GM21528 (cell line): Measurements from ENCODE around the gene ITGB2.
A peak's percentile ranks its signal among the peaks of the same experiment; 100 is the strongest.

Experiments used
- ATAC-seq: cut with Tn5 transposase; IDR thresholded peaks from one replicate; pipeline ENCODE4 v1.9.1; 2021; ENCODE audit warnings: mild to moderate bottlenecking, moderate library complexity; ENCODE audit not compliant: unreplicated experiment, low FRiP score

ITGB2 gene

DNA sequence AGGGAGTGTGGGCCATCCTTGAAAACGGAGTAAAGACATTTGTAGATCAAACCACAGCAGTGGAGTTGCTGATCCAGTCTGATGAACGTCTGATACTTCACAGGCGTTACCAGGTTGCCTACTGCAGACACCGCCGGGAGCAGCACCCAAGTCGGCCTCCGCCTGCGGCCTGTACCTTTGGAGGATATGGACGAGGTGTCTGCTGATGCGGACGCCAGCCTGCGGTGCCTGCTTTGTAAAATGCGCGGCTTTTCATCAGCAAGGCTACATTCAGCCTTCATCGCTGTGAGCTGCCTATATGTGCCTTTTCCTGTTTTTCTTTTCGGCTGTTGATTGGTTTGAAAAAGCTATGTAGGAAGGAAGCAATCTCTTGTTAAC lies 35.1 kb upstream of the ITGB2 start:
- ATAC-seq, result no peak

DNA sequence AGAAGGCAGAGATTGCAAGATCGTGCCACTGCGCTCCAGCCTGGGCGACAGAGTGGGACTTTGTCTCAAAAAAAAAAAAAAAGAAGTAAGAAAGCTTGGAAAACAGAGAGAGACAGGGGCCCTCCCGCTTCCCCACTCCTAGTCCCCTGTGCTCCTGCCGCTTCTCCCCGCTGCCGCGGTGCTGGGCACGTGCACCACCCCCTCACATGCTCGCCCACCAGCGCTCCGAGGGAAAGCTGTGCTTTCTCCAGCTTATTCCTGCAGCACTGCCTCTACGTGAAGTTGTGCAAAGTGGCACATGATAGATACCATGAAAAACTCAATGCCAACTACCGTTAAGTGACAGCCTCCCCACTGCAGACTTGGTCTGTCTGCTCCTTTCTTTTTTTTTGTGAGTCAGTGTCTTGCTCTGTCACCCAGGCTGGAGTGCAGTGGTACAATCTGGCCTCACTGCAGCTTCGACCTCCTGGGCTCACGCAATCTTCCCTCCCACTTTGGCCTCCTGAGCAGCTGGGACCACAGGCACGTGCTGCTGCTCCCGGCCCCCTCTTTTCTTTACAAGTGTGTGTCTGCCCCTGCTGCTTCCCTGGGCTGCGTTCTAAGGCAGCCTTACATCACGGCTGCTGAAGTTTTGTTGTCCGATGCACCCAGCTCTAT lies 34.6 kb upstream of the ITGB2 start:
- ATAC-seq, result no peak

DNA sequence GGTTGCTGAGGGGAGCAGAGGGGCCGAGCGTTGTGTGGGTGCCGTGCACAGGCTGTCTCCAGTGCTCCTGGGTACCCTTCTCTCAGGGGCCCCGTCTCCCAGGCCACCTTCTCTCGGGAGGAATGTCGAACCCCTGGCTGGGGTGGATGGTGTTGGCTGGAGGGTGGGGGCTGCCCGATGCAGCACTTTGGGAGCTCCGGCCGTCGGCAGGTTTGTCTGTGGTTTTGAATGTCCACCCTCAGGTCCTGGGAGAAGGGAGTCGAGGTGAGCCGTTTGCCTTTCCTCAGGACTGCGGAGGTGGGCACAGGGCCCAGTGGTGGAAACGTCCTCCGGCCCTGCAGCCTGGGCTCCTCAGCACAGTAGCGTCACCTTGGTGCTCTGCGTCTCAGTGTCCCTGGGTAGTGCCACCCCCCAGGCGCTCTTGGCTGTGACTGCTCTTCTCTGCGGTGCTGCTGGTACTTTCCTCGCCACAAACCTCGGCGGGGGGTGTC lies 33.6 kb upstream of the ITGB2 start:
- ATAC-seq, result no peak

DNA sequence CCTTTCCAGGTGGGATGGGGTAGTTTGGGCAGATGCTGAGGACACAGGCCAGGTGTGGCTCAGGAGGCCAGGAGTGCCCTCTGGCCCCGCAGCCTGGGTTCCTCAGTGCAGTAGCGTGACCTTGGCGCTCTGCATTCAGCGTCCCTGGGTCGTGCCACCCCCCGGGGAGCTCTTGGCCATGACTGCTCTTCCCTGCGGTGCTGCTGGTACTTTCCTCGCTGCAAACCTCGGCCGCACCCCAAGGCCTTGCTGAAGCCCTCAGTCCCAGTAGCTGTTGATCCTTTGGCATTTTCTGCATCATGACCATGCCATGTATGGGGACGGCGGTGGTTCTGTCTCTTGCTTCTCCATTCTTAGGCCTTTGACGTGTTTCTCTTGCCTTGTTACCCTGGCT lies 32.9 kb upstream of the ITGB2 start:
- no peak for ATAC-seq

DNA sequence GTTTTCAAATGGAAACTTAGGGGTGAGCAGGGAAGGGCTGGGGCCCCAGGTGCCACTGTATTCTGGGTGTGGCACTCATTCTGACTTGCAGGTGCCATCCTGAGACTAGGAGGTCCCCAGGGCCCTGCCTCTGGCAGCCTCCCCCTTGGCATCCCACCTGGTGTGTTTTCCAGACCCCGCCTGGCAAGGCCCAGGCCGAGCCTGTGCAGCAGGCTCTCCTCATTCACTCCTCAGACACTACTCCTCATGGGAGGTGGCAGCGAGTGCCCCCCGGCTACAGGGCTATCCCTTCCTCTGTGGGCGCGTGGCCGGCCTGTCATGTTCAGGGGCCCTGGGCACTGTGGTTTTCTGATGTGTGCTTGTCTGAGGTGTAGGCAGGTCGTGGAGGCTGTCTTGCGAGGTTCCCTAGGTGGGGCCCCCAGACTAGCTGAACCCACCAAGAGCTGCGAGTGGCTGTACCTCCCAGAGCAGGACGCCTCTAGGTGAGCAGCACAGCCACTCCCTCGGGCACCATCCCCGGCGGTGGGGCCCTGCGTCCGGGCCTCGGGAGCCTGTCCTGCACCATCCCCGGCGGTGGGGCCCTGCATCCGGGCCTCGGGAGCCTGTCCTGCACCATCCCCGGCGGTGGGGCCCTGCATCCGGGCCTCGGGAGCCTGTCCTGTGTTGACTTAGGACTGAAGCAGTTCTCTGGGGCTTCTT lies 32.4 kb upstream of the ITGB2 start:
- ATAC-seq, result no peak

DNA sequence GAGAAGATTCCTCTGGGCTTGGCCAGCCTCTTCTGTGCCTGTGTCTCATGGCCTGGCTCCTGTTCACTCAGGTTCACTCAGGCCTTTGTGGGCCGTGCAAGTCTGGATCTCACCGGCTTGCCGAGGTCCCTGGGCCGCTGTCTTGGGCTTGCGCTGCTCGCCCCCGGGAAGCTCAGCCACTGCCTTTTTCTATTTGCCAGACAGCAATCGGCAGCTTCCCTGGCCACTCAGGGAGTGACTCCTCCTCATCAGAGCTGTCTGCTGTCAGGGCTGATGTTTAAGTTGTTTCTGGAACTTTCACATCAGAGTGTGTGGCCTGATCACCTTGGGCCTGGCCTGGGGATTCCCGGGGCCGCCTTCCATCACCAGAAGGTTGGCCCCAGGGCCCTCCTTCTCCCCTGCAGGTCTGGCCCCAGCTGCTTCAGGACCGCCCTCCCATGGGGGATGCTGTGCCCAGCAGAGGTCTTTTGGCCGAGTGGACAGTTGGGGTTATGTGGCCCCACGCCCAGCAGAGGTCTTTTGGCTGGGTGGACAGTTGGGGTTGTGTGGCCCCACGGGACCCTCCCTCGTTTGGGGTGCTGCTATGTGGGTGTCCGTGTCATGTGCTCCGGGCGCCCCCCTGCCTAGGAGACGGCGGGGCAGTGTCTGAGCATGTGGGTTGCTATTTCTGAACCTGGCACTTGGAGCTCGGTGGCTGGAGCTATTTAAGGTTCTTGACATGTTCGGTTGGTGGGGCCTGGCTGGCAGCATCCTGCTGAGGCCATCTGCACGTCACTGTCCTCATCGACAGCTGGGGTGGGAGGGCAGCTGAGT lies 31.6 kb upstream of the ITGB2 start:
- no peak for ATAC-seq

DNA sequence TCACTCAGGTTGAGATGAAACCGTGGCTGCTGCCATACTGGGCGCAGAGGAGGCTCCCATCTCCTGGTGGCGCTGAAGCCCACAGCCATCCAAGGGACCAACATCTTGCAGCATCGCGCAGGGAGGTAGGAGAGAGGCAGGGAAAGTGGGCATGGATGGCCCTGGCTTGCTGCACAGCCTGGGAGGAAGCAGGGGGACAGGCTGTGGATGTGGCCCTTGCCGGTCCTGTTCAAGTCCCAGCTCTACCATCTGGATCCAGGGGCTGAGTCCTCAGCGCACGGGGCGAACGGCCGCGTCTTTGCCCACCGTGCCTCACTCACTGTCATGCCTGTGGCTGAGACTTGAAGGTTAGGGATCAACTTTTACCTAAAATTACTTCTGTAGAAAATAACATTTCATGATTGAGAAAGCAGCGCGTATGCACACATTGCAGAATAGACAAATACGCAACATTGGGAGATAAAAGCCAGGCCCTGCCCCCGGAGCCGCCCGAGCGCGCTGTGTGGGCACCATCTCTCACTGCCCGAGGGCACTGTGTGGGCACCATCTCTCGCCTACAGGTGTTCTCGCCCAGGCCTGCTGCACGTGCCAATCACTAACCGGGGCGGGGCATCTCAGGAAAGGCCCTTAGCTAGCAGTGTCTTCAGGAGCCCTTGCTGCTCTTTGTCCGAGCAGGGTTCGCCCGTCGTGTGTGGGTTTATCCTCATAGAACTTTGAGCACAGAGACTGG lies 30.7 kb upstream of the ITGB2 start:
- no peak for ATAC-seq

DNA sequence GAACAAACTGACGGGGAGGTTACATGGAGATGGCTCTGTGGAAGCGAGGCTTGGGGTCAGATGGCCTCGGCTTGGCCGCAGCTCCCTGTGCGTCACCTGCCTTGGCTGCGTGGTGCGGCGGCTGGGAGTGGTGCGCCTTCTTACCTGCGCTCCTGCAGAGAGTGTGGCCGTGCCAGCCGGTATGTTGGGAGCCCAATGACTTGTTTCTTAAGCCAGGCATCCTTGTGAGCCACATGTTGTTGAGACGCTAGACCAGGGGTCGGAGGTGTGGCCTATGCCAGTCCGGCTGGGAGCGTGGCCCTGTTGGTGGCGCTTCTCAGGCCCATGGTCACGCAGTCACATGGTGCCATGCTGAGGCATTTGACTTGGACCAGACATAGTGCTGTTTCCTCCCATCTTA lies 29.7 kb upstream of the ITGB2 start:
- ATAC-seq, result no peak

DNA sequence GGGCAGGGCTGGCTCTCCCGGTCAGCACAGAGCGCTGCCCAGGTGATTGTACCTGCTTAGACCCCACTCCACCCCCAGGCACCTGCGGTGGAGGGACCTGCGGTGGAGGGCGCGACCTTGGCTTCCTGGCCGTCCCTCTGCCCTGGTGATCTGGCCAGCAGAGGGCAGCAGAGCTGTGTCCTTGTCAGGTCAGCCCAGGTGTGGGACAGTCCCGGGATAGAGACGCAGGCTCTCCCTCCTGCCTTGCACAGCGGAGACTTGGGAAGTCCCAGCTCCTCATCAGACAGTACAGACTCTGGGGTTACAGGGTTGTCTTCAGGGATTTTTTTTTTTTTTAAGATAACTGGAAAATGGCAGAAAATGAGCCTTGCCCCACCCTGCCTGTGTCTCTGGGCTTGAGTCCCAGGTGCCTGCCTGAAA lies 29.1 kb upstream of the ITGB2 start:
- ATAC-seq, result peak; percentile 61

DNA sequence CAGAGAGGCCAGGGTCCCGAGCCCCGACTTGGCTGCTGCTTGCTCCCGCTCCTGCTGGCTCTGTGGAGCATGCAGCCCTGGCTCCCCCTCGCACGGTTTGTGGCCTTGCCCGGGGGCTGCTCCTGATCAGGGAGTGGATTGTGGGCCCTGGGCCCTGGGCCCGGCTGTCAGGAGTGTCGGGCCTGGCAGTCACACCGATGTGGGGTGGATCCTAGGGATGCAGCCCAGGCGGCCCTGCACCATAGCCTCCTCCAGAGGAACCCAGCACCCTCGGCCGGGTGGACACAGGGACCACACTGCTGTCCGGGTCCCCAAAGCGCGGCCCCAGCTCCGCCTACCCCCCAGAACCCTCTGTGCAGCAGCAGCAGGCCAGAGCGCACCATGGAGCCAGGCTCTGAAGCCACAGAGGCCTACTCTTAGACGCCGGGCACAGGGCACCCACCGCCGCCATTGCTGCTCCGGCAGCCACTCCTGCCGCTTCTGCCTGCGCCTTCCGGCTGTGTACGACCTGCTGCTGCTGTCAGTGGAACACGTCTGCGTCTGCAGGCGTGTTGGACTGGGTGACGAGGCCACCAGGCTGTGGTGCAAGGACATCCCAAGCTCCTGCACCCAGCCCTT lies 28.6 kb upstream of the ITGB2 start:
- ATAC-seq, result no peak

DNA sequence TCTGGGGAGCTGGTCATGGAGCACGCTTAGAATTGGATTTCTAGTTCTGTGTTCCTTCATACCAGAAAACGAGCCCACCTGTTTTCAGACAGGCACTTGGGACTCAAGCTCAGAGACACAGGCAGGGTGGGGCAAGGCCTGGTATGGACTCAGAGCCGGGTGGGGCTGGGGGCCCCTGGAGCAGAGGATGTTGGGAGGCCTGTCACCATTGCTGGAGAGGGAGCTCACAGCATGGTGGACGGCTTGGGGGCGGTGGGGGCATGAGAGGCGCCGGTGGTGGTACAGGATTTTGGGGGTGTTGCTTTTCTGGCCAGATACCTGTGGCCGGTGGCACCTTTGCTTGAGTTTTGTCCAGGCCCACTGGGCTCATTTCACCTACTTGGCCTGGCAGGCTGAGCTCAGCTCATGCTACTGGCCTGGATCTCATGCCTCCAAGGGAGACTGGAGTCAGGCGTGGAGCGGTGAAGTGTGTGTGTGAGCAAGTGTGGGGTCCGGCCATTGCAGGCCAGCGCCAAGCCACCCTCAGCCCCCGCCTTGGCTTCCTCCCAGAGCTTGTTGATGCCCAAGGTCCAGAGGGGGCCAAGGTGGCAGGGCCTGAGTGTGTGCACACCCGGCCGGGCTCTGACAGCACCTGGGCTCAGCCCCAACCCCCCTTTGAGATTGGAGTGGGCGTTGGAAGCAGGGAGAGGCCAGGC lies 27.9 kb upstream of the ITGB2 start:
- no peak for ATAC-seq

DNA sequence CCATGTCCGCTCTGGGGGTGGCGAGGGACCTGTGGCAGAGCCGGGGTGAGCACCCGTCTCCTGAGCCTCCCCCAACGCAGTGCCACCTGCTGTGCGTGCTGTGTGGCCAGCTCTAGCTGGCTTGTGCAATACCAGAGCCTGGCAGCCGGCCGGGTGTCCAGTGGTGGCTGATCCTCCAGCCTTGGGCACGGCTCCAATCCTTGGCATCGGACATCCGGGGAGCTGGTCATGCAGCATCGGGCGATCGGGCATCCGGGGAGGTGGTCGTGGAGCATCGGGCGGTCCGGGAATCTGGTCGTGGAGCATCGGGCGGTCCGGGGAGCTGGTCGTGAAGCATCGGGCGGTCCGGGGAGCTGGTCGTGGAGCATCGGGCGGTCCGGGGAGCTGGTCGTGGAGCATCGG lies 27.2 kb upstream of the ITGB2 start:
- no peak for ATAC-seq

DNA sequence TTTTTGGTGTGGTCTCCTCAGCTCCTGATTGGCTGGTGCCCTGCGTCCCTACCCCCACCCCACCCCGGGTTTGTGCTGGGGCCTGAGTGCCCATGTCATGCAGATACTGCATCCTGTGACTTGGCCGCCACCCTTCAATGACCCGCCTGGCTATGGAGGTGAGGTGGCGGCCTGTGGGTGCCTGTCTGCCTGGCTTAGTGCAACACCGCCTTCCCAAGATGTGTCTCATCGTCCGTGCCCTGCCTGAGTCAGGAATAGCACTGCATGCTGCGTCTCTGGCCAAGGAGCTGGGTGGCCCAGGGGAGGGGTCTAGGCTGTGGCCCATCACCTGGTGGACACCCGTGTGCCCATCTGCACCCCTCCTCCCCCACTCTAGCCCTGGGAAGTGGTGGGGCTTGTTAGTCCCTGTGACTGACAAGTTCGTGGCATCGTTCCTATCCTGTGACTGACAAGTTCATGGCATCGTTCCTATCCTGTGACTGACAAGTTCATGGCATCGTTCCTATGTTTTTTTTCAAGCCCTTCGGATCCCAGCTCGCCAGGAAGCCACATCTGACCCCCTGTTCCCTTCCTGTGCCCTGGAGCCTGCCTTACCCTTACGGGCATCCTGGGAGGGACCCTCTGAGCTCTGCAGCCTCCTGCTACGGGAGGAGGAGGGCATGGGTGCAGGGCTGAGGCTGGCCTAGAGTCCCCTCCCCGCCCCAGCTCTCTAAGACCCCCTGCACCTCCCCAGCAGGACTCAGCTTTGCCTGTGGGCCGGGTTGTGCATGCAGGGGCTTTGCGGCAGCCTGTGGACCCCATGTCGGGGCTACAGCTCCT lies 26.6 kb upstream of the ITGB2 start:
- ATAC-seq, result no peak

DNA sequence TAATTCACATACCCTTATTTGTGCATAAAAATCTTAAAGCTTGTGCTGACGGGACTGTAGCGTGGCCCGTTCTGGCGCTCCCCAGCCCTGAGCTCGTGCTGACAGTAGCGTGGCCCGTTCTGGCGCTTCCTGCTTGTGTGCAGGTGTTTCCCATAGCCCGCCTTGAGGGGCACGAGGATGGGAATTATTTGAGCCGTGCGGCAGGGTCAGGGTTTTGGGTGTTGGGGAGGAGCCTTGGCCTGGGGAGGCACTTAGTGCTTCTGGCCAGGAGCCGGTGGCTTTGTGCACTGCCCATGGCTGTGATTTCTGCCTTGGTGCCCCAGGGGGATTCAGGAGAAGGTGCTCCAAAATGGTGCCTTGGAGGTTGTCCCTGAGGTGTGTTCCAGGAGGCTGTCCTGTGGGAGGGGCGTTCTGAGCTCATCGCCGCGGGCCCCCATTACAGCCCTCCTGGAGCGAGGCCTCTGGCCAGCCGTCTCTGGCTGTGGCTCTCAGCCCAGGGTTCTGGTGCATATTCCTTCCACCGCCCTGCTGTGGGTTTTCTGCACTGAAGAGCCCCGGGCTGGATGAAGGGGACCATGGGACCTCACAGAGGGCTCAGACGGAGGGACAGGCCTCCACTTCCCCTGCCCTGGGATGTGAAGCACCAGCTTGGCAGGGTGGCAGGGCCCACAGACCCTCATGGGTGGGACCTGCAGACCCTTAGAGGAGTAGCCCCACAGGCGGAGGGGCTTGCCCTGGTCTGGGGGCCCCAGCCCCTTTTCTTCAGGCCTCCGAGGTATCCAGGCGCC lies 25.7 kb upstream of the ITGB2 start:
- ATAC-seq, result no peak

DNA sequence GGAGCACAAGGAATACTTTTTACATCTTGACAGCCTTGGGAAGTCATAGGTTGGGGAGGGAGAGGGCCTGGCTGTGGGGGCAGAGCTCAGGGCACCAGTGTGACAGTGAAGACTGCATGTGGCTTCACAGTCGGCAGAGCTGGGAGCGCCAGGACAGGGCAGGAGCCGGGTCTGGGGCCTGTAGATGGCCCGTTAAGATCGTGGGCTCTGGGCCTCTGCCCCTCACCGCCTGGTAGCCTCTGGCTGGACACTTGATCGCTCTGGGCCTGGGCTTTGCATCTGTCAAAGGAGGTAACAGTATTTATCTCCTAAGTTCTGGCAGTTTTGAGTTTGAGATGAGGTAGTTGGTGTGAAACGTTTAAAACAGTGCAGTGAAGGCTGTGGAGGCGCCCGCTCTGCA lies 23.9 kb upstream of the ITGB2 start:
- no peak for ATAC-seq

DNA sequence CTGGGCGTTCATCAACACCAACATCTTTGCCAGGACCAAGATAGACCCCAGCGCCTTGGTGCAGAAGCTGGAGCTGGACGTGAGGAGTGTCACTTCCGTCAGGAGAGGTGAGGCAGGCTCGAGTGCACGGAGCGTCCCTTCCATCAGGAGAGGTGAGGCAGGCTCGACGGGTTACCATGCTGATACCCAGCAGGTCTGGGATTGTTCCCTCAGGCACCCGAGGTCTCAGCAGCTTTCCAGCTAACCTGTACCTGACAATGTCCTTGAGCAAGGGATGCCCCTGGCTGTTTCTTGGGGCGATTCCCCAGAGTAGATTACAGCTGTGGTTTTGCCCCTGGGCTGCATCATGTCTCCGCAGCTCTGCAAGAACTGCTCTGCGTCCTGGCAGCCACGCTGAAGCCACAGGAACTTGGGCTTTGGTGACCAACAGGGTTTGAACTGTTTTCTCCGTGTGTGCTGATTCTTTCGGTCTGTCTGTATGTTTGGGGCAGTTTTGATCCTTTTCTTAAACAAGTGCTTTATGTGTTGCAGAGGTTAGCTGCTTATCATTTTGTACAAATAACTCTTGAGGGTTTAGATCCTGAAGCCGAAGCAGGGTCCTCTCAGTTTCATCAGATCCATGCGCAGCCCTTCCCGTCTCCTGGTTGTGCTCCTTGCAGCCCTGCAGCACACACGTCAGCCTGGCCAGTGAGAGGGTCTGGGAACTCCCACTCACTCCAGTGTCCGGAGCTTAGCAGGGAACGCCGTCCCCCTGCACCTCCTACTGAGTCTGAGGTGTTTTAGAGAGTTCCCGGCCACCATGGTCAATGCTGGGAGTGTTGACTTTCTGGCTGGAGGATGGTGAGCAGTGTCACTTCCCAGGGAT lies 23.2 kb upstream of the ITGB2 start:
- ATAC-seq, result no peak

DNA sequence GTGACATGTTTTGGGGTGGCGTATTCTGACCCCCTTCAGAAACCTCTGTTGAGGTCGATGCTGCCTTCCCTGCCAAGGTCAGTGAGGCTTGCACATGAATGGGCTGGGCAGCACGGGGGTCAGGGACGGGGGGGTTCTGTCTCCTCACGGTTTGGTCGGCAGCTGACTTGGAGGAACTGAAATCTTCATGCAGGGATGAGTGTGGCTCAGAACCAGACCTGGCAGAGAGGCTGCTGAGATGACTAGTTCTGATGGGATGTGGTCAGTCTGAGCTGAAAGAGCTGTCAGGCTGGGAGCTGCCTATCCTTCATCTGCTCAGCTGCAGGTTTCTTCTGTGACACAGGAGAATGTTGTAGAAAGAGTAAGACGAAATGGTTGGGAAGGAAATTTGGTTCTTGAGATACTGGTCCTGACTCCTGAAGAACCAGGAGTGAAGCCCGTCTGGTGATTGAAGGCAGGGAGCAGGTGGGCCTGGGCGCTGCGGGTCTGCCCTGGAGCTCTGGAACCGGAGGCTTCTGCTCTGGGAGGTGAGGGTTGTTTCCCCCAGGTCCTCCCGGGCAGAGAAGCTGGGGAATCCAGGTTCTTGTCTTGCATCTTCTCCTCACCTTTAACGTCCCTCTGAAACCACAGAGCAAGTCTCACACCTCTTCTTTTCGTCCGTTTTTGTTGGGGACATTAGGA lies 22.4 kb upstream of the ITGB2 start:
- ATAC-seq, result no peak
